Mesodermal cell (in vitro differentiated cells): Measurements from ENCODE around the gene FBXL17.

Experiments used
- H3K27ac ChIP-seq: 2 replicates; pipeline ENCODE4 v1.7.0; 2013; ENCODE audit warnings: mild to moderate bottlenecking, low read depth, low read length, moderate library complexity; ENCODE audit not compliant: severe bottlenecking
- H3K36me3 ChIP-seq: 2 replicates; pipeline ENCODE4 v1.7.1; 2013; ENCODE audit warnings: mild to moderate bottlenecking, low read length, moderate library complexity; ENCODE audit not compliant: control insufficient read depth, insufficient read depth
- H3K4me1 ChIP-seq: one replicate; pipeline ENCODE4 v1.7.1; 2013; ENCODE audit warnings: mild to moderate bottlenecking, low read length; ENCODE audit not compliant: insufficient read depth, control insufficient read depth, poor library complexity, severe bottlenecking
- H3K4me3 ChIP-seq: 2 replicates; pipeline ENCODE4 v1.7.0; 2013; ENCODE audit warnings: low read length, control low read depth, mild to moderate bottlenecking; ENCODE audit not compliant: insufficient read depth, poor library complexity, severe bottlenecking; ENCODE audit errors: extremely low read depth
- H3K9me3 ChIP-seq: 2 replicates; pipeline ENCODE4 v1.7.1; 2013; ENCODE audit warnings: mild to moderate bottlenecking, low read length, moderate library complexity; ENCODE audit not compliant: control insufficient read depth
- WGBS, 2 experiments: methylation state at CpG; one replicate each; pipeline ENCODE4 v1.1.5; 2013; ENCODE audit warnings: missing lambda C conversion rate in 2 of 2; ENCODE audit not compliant: insufficient coverage in 2 of 2; 5-methylcytosine and 5-hydroxymethylcytosine counted together

The FBXL17 gene

DNA sequence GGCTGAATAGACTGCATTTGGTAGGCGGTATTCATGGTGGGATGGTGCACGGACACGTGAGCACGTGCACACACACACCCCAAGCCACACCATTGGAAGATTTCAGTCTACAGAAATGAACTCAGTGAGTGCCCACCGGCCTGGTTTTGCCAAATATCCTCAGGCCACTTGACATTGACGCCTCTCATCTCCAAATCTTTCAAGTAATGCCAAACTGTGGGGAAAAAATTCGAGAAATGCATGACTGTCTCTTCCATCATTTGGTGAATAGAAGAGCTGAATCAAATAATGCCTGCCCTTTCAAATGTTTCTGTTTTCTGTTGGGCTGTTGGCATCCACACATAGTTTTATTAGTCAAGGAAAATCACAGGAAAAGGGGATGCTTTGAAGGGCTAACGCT lies 528.9 kb downstream of the FBXL17 start:
- no peaks in the 10 kb centered on the region for H3K36me3 ChIP-seq
- no peak overlapping the region for H3K4me3 ChIP-seq
- H3K4me1 ChIP-seq, result no peaks in the 10 kb centered on the region
- H3K9me3 ChIP-seq, result no peaks in the 10 kb centered on the region
- 94 to 98% methylated on average over 5 of the region's 8 CpGs for WGBS, 2 experiments
- H3K27ac ChIP-seq, result no peak overlapping the region

DNA sequence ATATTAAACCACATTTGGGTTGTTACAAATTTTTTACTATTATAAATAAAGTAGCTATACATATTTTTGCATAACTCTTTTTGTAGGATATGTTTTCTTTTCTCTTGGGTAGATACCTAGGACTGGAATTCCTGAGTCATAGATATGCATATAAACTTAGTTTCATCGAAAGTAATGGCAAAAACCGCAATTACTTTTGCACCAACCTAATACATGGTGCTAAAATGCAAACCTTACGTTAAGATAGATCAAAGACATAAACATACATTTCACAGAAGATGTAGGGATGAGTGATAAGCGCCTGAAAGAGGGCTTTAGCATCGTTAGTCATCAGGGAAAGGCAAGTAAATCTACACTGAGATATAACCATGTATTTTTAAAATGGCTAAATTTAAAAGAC lies 532.8 kb downstream of the FBXL17 start:
- no CpG with 5 or more reads among the region's 5 CpGs for WGBS, 2 experiments
- Histone ChIP-seq H3K4me3 (no peak overlapping the region), H3K36me3 (no peaks in the 10 kb centered on the region), H3K27ac (no peak overlapping the region), H3K4me1 (no peaks in the 10 kb centered on the region), H3K9me3 (no peaks in the 10 kb centered on the region)

DNA sequence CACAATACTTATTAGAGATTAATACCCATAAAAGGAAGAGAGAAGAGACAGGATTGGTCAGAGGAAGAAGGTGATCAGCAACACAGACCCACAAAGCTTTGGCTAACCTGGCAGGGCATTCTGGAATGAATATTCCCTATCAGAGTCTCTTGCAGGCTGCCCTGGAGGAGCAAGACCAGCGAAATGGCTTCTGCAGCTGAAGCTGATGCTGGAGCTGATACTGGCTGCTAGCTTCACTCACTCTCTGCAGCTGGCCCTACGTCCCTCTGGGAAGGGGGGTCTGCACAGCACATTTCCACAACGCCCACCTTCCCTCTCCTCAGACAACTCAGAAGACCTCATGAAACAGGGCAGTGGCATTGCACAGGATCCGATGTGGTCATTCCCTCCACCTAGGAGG lies 541.3 kb downstream of the FBXL17 start:
- 74 to 94% methylated on average over 2 of the region's 4 CpGs for WGBS, 2 experiments
- H3K36me3 ChIP-seq, result no peaks in the 10 kb centered on the region
- H3K4me3 ChIP-seq, result no peak overlapping the region
- no peaks in the 10 kb centered on the region for H3K9me3 ChIP-seq
- no peak overlapping the region for H3K27ac ChIP-seq
- H3K4me1 ChIP-seq, result no peaks in the 10 kb centered on the region

DNA sequence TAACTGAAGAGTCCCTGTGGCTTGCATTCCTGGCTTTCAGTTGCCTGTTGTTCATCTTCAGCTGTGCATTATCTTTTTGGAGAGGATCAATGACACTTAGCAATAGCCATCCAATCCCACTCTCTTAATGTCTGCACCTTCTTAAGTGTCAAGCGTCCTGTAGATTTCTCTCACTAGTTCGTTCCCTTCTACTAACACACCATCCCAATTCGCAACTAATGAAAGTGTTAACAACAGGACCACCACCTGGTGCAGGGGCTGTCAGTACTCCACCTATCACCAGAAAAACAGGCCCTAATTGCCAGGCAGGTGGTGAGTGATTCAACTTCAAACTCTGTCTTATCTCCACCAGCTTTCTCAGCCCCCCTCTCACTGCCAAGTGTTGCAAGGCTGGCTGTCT lies 541.7 kb downstream of the FBXL17 start:
- H3K27ac ChIP-seq, result no peak overlapping the region
- no peaks in the 10 kb centered on the region for H3K36me3 ChIP-seq
- H3K4me3 ChIP-seq, result no peak overlapping the region
- WGBS, 2 experiments, result 67 to 83% methylated on average over 3 of the region's 3 CpGs
- no peaks in the 10 kb centered on the region for H3K4me1 ChIP-seq
- H3K9me3 ChIP-seq, result no peaks in the 10 kb centered on the region

DNA sequence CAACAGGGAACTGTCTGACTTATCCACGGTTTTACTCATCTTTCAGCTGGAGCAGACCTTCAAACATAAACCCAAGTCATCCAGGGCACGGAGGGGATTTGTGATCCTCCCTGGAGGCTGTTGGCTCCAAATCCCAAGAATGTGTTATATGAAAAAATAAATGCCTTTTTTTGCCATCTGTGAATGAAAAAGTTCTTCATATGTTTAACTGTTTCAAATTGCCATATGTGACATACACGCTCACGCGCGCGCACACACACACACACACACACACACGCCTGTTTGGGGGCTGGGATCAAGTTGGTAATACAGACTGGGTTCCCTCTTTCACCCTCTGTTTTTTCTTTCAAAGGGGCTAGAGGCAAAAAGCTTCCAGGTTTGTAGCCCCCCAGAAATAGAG lies 546.8 kb downstream of the FBXL17 start:
- H3K36me3 ChIP-seq, result no peaks in the 10 kb centered on the region
- WGBS, 2 experiments, result 90% methylated on average over 2 of the region's 8 CpGs; no CpG with 5 or more reads in 1 of the 2 experiments
- H3K4me3 ChIP-seq, result no peak overlapping the region
- H3K27ac ChIP-seq, result no peak overlapping the region
- H3K9me3 ChIP-seq, result no peaks in the 10 kb centered on the region
- no peaks in the 10 kb centered on the region for H3K4me1 ChIP-seq

DNA sequence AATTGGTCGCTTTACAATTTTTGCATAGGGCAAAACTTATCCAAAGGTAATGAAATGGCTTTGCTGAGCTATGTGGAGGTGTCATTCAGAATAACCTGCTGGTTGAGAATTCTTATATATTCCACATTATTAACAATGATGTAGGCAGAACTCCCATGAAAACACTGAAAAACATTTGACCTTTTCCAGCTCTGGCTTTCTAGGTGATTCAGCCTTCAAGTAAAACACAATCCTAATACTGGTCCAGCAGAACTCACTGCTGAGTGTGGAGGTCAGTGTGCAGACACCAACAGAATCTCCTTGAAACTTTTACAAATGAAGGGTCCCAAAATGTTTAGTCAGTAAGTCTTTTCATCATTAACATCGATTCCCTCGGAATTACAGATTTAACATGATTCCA lies 549.2 kb downstream of the FBXL17 start:
- H3K9me3 ChIP-seq, result no peaks in the 10 kb centered on the region
- no peaks in the 10 kb centered on the region for H3K36me3 ChIP-seq
- no peaks in the 10 kb centered on the region for H3K4me1 ChIP-seq
- no peak overlapping the region for H3K4me3 ChIP-seq
- H3K27ac ChIP-seq, result no peak overlapping the region
- WGBS, 2 experiments, result 90 to 96% methylated on average over 3 of the region's 3 CpGs

DNA sequence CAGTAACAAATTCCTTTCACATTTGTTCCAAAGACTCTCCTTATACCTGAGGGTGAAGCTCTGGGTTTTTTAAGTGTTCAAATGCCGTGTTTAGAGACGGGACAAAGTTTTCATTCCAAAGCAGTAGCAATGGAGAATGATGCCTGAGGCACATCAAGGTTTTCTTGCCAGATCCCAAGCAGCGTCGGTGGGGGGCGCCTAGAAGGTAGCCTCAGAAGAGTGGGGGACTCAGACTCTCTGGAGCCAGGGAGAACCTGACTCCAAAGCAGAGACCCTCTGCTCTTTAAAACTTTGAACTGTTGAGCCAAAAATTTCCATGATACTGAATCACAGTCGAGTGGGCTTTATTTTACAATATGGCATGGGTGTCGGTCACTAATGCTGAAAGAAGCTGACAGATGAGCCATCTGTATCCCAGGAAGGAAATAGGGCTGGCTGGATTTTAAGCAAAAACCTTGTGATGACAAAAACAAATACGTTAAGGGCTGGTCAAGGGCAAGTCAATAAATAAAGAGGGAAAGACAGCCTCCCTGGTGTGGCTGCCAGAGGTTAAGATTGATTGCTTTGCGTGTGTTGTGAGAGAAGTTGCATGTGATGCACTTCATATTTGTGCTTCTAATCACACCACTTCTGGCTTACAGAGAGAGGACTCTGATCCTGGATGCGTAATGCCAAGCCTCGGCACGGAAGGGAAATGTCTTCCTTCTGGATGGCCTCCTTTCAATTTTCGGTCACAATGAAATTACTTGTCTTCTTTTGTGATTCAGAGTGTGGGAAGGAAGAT lies 550.1 kb downstream of the FBXL17 start:
- H3K9me3 ChIP-seq, result no peaks in the 10 kb centered on the region
- no peak overlapping the region for H3K4me3 ChIP-seq
- WGBS, 2 experiments, result 89% methylated on average over 10 to 11 of the region's 13 CpGs
- no peak overlapping the region for H3K27ac ChIP-seq
- no peaks in the 10 kb centered on the region for H3K36me3 ChIP-seq
- no peaks in the 10 kb centered on the region for H3K4me1 ChIP-seq

DNA sequence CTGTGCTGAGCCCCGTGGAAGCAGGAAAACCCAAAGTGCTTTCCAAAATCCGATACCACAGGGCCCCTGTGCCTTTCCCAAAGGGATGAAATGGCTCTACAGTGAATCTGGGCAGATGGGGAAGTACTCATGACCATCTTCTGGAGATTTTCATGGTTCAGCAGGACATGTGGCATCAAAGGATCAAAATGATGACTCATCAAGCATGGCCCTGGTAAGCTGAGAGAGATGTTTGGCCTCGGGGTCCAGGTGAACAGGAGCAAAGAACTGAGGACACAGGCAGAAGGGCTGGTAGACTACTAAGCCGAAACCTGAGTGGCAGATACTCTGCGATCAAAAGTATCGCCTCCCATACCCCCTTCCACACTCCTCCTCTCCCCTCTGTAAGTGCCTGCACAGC lies 551.1 kb downstream of the FBXL17 start:
- Histone ChIP-seq H3K36me3 (no peaks in the 10 kb centered on the region), H3K9me3 (no peaks in the 10 kb centered on the region), H3K4me3 (no peak overlapping the region), H3K27ac (no peak overlapping the region), H3K4me1 (no peaks in the 10 kb centered on the region)
- 95 to 100% methylated on average over 1 to 3 of the region's 6 CpGs for WGBS, 2 experiments

DNA sequence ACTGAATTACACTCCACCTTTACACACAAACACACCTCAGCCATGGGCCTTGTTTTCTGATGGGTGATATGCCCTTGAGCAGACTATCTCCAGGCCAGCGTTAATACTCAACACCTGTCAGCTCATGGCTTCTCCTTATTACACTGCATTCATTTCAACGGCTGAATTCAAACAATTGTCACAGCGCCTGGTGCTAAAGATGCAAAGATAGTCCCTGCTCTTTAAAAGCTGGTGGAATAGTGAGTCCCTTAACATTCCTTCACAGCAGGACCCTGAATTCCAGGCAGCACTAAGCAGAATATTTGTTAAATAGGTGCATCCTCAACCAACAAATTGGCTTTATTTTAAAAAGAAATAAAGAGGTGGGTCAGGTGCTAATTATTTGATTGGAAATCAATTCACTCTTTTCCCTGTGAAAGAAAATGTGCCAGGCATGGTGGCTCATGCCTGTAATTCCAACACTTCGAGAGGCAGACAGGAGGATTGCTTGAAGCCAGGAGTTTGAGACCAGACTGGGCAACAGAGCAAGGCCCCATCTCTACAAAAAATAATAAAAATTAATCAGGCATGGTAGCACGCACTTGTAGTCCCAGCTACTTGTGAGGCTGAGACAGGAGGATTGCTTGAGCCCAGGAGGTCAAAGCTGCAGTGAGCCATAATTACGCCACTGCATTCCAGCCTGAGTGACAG lies 555.4 kb downstream of the FBXL17 start:
- no peaks in the 10 kb centered on the region for H3K36me3 ChIP-seq

DNA sequence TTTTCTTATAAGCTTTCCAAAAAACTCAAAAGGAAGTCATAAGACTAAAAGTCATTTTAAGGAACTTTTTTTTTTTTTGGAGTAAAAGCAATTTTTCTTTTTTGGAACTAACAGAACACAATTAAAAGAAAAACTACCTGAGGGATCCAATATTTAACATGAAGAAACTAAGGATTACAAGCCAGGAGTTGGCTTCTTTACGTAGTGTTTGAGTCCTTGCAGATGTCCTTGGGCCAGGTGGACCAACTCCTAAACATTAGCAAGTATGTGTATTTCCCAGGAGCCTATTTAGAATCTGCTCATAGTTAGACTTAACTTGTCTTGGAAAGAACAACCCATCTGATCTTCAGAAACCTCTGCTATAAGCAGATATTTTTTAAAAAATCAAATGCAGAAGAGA lies 557.1 kb downstream of the FBXL17 start:
- Histone ChIP-seq H3K27ac (no peak overlapping the region), H3K9me3 (peaks cover 2% of the 10 kb centered on the region), H3K4me1 (no peaks in the 10 kb centered on the region), H3K4me3 (no peak overlapping the region), H3K36me3 (no peaks in the 10 kb centered on the region)
- 100% methylated on average over 1 of the region's 1 CpG; no CpG with 5 or more reads in 1 of the 2 experiments for WGBS, 2 experiments

More for the DNA sequence above, 555.4 kb downstream of the FBXL17 start:
- Histone ChIP-seq H3K9me3 (peaks cover 2% of the 10 kb centered on the region), H3K4me3 (no peak overlapping the region), H3K27ac (no peak overlapping the region), H3K4me1 (no peaks in the 10 kb centered on the region)
- WGBS, 2 experiments, result 62 to 89% methylated on average over 3 of the region's 6 CpGs

DNA sequence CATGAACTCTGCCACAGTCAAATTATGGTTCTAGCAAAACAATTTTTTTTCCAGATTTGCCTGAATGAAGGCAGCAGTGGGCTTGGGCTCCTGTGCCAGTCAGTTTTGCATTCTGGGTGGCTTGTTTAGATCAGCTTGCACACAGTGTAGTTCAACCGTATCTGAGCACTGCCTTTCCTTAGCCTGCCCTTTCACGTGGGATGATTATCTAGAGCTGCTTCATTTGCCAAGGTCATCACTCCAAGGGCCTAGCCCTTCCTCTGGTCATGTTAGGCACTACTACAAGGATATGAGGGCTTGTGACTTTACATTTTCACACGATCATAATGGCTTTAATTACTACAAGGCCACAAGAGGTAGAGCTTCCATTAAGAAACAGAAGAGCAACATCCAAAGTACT lies 560.6 kb downstream of the FBXL17 start:
- no peak overlapping the region for H3K4me3 ChIP-seq
- H3K9me3 ChIP-seq, result peaks cover 2% of the 10 kb centered on the region
- WGBS, 2 experiments, result 95 to 100% methylated on average over 1 to 2 of the region's 3 CpGs
- no peak overlapping the region for H3K27ac ChIP-seq
- H3K36me3 ChIP-seq, result no peaks in the 10 kb centered on the region
- H3K4me1 ChIP-seq, result no peaks in the 10 kb centered on the region
